Erythroblast (primary cell): ENCODE data around the gene ETS2.

Source experiments
- GATA1 ChIP-seq: IDR thresholded peaks from 2 replicates; pipeline ENCODE4 v1.6.1; 2011; ENCODE audit warnings: low read depth, mild to moderate bottlenecking, control low read depth, low read length, moderate library complexity
- POLR2A ChIP-seq: IDR thresholded peaks from 2 replicates; pipeline ENCODE4 v1.6.1; 2011; ENCODE audit warnings: mild to moderate bottlenecking, low read length

GRCh38 chr21:38798081-38798480 lies 7.6 kb upstream of the ETS2 start:
- TF ChIP-seq POLR2A (no peak), GATA1 (no peak)
